Ishikawa (cell line): ENCODE measurements around the gene HOXC10.

Experiments used
- CREB1 ChIP-seq: IDR thresholded peaks from 2 replicates; pipeline ENCODE4 v1.6.1; 2012; ENCODE audit warnings: low read depth
- EGR1 ChIP-seq: IDR thresholded peaks from 2 replicates; pipeline ENCODE4 v1.6.1; 2012
- MAX ChIP-seq: IDR thresholded peaks from 2 replicates; pipeline ENCODE4 v1.6.1; 2012
- YY1 ChIP-seq: IDR thresholded peaks from 2 replicates; pipeline ENCODE4 v1.6.1; 2012; ENCODE audit warnings: low read depth
- TF ChIP-seq, protein P1 (sequence below): IDR thresholded peaks from 2 replicates; pipeline ENCODE4 v1.6.1; 2012; ENCODE audit warnings: low read depth, mild to moderate bottlenecking

- TF ChIP-seq MAX (no peak), CREB1 (no peak), EGR1 (no peak), YY1 (no peak)
- TF ChIP-seq, protein P1, sequence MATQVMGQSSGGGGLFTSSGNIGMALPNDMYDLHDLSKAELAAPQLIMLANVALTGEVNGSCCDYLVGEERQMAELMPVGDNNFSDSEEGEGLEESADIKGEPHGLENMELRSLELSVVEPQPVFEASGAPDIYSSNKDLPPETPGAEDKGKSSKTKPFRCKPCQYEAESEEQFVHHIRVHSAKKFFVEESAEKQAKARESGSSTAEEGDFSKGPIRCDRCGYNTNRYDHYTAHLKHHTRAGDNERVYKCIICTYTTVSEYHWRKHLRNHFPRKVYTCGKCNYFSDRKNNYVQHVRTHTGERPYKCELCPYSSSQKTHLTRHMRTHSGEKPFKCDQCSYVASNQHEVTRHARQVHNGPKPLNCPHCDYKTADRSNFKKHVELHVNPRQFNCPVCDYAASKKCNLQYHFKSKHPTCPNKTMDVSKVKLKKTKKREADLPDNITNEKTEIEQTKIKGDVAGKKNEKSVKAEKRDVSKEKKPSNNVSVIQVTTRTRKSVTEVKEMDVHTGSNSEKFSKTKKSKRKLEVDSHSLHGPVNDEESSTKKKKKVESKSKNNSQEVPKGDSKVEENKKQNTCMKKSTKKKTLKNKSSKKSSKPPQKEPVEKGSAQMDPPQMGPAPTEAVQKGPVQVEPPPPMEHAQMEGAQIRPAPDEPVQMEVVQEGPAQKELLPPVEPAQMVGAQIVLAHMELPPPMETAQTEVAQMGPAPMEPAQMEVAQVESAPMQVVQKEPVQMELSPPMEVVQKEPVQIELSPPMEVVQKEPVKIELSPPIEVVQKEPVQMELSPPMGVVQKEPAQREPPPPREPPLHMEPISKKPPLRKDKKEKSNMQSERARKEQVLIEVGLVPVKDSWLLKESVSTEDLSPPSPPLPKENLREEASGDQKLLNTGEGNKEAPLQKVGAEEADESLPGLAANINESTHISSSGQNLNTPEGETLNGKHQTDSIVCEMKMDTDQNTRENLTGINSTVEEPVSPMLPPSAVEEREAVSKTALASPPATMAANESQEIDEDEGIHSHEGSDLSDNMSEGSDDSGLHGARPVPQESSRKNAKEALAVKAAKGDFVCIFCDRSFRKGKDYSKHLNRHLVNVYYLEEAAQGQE, result no peak
Measured at GRCh38 chr12:54010053-54010971, 25.4 kb downstream of the HOXC10 start.
